K562 treated with DMSO at 1 percent for 12 hours (cell line): ENCODE measurements around the gene POTEG. TPM values are rescaled to one million over a fixed set of nuclear protein-coding genes. Genes with fewer than 3 reads are reported as not detected.

Source experiments
- total RNA-seq: library from RNA; unstranded; fragments of 300-600 nt; gene quantifications from 2 replicates; pipeline ENCODE4 v1.2.3, GENCODE V29; 2022; ENCODE audit not compliant: insufficient read depth

POTEG gene
- not detected in 2 replicates for total RNA-seq

DNA sequence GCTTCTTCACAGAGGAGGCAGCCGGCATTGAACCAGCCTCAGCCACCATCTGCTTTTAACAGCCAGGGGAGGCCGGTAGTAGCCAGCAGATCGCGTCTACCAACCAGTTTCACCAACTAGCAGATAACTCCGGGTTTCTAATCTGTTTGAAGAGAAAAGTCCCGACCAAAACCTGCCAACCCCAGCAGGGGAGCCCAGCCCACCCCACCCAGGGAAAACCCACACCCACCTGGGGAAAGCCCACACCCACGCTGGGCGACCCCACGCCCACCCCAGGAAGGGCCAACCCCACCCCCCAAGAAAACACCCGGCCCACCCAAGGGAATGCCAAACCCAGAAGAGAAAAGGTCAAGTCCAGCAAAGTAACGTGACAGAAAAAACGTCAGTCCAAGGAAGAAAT lies at the start of gene POTEG:
Gene POTEG (minus strand): TSS at position 101 of the 400 bp plus-strand sequence. CDS start 52 bp downstream, at position 49.

